HG02870 (cell line): ENCODE measurements around the gene NTN4.
"Not testable (repeated sequence)": the region's sequence is repeated elsewhere in the genome, so short reads cannot be mapped to it uniquely, and the experiment has no call there.

Experiments
- ATAC-seq: cut with Tn5 transposase; IDR thresholded peaks from one replicate; pipeline ENCODE4 v1.9.1; 2021; ENCODE audit warnings: mild to moderate bottlenecking, moderate library complexity; ENCODE audit not compliant: unreplicated experiment

NTN4 gene

DNA sequence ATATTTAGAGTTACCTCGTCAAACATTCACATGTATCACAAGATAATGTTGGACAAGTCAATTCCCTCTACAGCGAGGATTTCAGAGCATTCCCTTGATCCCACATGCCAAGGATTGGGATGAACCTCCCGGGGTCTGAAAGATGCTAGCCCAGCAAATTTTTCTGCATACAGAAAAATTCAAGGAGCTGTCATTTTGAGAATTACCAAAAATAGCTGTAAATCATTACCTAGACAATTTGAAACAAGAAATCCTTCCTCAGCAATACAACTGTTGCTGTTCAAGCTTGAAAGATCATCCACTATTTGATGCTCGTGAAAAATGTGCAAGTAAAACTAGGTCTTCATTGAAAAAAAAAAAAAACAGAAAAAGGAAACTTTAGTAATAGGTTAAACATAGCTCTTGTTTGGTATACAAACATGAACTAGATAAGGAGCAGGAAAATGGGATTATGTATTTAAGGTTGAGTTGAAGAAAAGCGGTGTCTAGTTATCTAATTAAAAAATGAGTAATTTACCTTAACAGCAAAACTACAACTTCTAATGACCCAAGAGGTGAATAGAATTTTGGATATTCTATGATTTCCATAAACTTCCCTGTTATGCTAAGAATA, 73.1 kb downstream of the NTN4 start:
- no peak for ATAC-seq

DNA sequence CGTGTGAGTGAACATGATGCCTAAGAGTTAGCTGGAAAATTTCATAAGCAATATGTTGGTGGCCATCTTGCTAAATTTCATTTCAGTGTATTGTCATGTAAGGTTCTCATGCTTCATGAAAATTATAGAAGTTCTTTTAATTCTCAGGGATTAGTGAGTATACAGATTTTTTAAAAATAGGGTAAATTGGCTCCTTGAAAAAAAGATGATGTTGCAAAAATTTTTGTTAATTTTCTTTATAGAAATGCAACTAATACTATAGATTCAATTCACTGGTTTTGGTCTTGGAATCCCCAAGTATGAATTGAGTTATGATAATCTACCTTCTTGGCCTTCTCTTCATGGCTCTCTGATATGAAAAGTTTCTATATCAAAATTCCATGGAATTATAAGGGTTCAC, 75.4 kb downstream of the NTN4 start:
- ATAC-seq, result no peak

DNA sequence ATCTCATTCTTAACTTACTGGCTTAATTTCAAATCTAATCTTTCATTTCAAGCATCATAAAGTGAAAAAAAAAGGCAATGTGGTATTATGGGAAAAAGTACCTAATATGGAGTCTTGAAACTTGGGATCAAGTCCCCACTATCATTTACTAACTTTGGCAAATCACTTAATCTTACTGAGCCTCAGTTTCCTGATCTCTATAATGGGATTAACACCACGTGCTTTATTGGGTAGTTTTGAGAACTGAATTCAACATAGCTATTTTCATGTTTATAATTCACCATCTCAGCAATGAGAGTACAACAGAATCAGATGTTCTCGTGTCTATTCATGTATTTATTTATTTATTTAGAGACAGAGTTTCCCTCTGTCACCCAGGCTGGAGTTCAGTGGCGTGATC, 78.3 kb downstream of the NTN4 start:
- no peak for ATAC-seq

GRCh38 chr12:95710386-95710785, 80.2 kb downstream of the NTN4 start:
- no peak for ATAC-seq

DNA sequence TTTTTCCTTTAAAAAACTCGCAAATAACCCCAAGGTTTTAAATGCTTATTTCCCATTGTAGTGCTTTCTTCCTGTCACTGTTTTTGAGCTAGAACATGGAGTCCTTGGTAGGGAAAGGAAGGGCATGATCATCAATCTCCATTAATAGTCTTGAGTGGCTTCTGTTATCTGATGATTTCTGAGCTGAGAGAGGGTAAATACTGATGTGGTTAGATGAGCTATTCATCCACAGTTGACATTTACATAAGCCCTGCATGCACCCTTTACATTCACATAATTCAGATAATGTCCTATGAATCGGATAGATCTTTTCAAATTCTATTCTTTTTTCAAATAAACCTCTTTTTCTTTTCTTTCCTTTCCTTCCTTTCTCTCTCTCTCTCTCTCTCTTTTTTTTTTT, 81.4 kb downstream of the NTN4 start:
- no peak for ATAC-seq

- no peak for ATAC-seq
These were observed 85.4 kb downstream of the NTN4 start for GRCh38 chr12:95705143-95705542.

DNA sequence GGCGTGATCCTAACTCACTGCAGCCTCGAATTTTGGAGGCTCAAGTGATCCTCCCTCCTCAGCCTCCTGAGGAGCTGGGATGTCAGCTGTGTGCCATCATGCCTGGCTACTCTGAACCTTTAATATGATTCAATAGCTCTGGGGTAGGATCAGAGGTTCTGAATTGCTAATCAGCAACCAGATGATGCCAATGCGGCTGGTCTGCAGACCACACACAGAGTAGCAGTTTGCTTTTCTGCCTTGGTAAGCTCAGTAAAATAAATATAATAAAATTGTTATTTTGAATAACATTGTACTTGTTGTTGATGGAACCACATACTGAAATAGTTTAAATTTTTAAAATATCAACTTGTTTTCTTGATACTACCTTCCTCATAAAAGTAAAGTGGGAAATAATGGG, 86.6 kb downstream of the NTN4 start:
- no peak for ATAC-seq

DNA sequence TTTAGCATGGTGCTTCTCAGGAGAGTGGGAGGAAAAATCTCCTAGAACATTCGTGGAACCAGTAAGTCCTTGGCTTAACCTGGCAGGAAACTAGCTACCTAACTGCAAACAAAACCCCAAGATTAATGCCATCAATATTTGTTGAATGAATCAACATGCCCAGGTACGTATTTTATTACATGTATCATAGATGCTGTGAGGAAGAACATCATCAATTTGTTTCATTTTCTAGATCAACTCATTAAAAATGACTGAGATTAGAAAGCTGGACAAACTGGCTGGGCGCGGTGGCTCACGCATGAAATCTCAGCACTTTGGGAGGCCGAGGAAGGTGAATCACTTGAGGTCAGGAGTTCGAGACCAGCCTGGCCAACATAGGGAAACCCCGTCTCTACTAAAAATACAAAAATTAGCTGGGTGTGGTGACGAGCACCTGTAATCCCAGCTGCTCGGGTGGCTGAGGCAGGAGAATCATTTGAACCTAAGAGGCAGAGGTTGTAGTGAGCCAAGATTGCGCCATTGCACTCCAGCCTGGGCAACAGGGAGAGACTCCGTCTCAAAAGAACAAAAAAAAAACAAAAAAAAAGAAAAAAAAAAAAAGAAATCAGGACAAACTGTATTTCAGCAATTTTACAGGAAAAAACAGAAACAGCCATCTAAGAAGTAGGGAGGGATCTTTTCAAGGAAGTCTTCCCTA, 88.7 kb downstream of the NTN4 start:
- ATAC-seq, result no peak

DNA sequence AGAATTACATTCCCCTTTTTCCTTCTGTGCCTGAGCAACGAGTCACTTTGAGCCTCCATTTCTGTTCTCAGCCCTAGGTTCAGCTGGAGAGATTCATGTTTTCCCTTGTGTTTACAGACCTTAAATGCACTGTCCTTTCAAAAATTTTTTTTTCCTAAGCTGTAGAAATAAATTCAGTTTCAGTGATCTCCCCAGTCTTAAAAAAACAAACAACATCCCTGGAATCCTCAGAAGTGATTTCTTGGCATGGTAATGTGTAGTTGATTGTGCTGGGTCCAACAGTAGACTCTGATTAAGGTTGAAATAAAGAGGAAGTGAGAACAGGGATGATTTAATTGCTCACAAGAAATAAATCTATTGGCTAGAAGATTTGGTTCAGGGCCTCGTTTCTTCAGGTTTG, 89.3 kb downstream of the NTN4 start:
- ATAC-seq, result no peak

DNA sequence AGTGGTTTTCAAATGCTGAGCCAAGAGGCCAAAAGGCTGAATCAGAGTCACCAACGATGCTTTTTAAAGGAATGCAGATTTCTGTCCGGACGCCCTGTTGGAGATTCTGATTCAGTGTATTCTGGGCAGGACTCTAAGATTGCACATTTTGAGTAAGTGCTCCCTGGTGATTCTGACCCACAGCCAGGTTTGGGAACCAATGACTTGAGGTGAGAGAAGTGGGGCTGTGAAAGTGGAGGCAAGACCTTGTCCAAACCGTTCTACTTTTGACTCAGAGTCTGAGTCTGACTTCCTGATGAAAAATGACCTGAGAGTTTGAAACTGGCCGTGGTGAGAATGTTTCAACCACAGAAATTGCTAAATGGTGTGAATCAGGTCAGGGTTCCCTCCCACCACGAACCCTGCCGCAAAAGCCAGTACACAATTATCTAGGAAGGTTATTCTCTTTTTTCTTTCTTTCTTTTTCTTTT, 90.2 kb downstream of the NTN4 start:
- peak; percentile 93 for ATAC-seq

- no peak for ATAC-seq
These were observed 91.0 kb downstream of the NTN4 start for GRCh38 chr12:95699579-95699978.

DNA sequence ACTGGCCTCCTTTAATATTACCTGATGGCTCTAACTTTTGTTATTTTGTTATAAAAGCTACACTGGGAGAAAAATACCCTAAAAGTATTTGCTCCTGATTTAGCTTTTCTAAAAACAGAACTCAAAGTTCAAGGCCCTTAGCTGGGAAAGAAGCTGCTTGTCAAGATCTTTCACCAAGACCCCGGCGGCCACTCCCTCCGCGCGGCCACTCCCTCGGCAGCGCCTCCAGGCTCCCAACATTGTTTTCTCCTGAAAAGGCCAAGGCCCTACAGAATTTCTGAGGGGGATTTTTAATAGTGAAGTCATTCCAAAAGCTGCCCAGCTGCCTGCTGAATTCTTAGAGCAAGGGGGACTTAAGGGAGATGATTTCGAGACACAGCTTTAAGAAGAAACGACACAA, 96.4 kb downstream of the NTN4 start:
- no peak for ATAC-seq

GRCh38 chr12:95693689-95694088, 96.9 kb downstream of the NTN4 start:
- no peak for ATAC-seq

DNA sequence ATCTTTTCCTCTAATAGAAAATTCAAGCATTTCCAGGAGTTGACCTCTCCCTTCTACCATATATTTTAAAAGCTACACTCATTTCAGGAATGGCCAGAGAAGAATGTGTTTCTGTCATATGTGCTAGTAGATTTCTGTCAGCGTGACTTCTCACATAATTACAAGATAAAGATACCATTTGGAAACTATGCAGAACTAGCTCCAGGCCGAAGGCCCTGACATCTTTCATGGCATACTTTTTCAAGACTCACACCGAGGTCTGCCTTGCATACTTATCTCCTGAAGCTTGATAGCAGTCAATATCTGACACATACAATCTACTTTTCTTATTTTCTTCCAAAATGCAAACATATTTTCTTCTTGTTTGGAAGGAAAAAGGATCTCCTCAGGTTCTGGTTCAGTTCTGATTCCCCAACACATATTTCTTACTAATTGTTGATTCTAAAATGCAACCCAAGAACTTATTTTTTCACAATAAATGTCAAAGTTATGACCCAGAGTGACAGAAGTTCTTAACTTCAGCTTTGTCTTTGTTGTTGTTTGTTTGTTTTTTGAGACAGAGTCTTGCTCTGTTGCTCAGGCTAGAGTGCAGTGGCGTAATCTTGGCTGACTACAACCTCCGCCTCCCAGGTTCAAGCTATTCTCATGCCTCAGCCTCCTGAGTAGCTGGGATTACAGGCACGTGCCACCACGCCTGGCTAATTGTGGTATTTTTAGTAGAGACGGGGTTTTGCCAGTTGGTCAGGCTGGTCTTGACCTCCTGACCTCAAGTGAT, 99.5 kb downstream of the NTN4 start:
- no peak for ATAC-seq

DNA sequence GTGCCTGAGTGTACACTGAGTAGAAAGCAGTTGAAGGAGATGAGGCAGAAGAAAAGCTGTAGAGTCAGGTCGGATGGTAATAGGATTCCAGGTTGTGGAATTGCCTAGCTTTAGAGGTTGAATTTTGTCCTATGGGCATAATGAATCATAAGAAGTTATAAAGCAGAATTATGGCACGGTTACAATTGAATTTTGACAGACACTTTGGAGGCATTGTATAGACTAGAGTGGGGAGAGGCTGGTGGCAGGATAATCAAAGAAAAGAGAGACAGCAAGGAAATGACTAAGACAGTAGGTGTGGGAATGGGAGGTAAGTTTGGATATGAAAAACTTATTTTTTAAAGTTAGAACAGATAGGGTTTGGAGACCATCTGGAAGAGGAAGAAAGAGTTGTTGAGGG, 102.6 kb downstream of the NTN4 start:
- no peak for ATAC-seq

DNA sequence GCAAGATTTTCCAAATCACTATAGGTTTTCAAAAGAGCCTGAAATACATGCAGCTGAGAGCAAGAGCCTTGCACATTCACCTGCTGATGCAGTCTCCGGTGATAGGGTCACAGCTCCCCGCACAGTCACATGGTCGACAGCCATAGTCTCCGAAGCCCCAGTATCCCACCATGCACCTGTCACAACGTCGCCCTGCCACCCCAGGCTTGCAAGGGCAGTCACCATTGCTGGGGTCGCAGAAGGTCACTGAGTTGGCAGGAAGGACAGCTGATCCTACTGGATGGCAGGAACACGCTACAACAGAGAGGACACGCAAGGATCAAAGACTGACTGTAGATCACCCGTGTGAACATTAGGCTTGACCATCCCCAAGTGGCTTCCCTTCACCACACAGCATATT, 107.1 kb downstream of the NTN4 start:
- no peak for ATAC-seq

GRCh38 chr12:95681210-95681765, 109.3 kb downstream of the NTN4 start:
- ATAC-seq, result no peak

- ATAC-seq, result no peak
These were observed 111.9 kb downstream of the NTN4 start for GRCh38 chr12:95678684-95679083.

- not testable (repeated sequence) for ATAC-seq
These were observed 112.8 kb downstream of the NTN4 start for GRCh38 chr12:95677782-95678181.

DNA sequence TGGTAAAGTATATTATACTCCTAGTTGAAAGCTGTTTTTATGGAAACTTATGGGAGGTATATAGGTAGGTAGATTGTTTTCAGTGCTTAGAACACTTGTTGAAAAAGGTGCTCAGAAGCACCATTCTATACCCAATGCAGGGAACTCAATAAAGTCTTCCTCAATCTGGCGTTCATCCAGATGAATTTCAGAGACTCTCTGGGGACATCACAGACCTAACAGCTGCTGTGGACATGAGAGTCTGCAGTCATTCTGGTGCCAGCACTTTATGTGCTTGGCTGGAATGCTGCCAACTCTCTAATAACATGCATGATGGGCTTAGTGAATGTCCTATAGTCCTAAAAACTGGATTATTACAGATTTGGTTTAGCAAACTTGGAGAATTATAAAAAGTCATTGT, 115.9 kb downstream of the NTN4 start:
- no peak for ATAC-seq

GRCh38 chr12:95674163-95674562, 116.4 kb downstream of the NTN4 start:
- ATAC-seq, result no peak

- no peak for ATAC-seq
These were observed 117.0 kb downstream of the NTN4 start for GRCh38 chr12:95673576-95673975.
